HepG2 (cell line): ENCODE results near the gene NKPD1. TPM values are rescaled to one million over a fixed set of nuclear protein-coding genes. Genes with fewer than 3 reads are reported as not detected.

Source experiments
- CENPT ChIP-seq: sonication (generic); formaldehyde crosslinking; IDR thresholded peaks from 2 replicates; pipeline ENCODE4 v1.8.0; 2022; ENCODE audit warnings: low read depth, mild to moderate bottlenecking, moderate library complexity, missing genetic modification reagents
- CREM ChIP-seq, 2 experiments: sonication (generic) in 1 of 2; formaldehyde crosslinking in 1 of 2; IDR thresholded peaks; 2 replicates each; pipeline versions ENCODE4 v1.4.0 to v1.6.1; 2016 to 2020; ENCODE audit warnings: antibody characterized with exemption in 1 of 2, mild to moderate bottlenecking in 1 of 2, missing genetic modification reagents in 1 of 2
- FOXA1 ChIP-seq, 2 experiments: fragments of 450-650 bp in 1 of 2; sonication (generic) in 1 of 2; formaldehyde crosslinking in 1 of 2; IDR thresholded peaks; 2 replicates each; pipeline versions ENCODE4 v1.4.0 to v1.6.1; 2016 to 2020; ENCODE audit warnings: missing genetic modification reagents in 1 of 2
- IRF2 ChIP-seq: IDR thresholded peaks from 2 replicates; pipeline ENCODE4 v1.6.1; 2018; ENCODE audit warnings: missing genetic modification reagents, missing compliant biosample characterization
- ISX ChIP-seq: sonication (generic); formaldehyde crosslinking; conservative IDR thresholded peaks from 2 replicates; pipeline ENCODE4 v1.5.0; 2020; ENCODE audit warnings: missing genetic modification reagents
- MEIS1 ChIP-seq: sonication (generic); formaldehyde crosslinking; IDR thresholded peaks from 2 replicates; pipeline ENCODE4 v1.9.0; 2021; ENCODE audit warnings: mild to moderate bottlenecking, missing genetic modification reagents, moderate library complexity, borderline replicate concordance
- MTF1 ChIP-seq: sonication (generic); formaldehyde crosslinking; IDR thresholded peaks from 2 replicates; pipeline ENCODE4 v1.5.0; 2020; ENCODE audit warnings: missing genetic modification reagents
- NCOA2 ChIP-seq: sonication (generic); formaldehyde crosslinking; IDR thresholded peaks from 2 replicates; pipeline ENCODE4 v1.8.0; 2022; ENCODE audit warnings: inconsistent platforms
- SAP130 ChIP-seq: IDR thresholded peaks from 2 replicates; pipeline ENCODE4 v1.6.1; 2016; ENCODE audit warnings: low read depth
- SOX6 ChIP-seq, 2 experiments: fragments of 450-650 bp in 1 of 2; sonication (generic) in 1 of 2; formaldehyde crosslinking in 1 of 2; IDR thresholded peaks; 2 replicates each; pipeline versions ENCODE4 v1.4.0 to v1.6.1; 2017 to 2020; ENCODE audit warnings: antibody characterized with exemption in 1 of 2, mild to moderate bottlenecking in 1 of 2, missing genetic modification reagents in 1 of 2
- XRCC5 ChIP-seq: fragments of 200-400 bp; formaldehyde crosslinking; optimal IDR thresholded peaks from 2 replicates; pipeline ENCODE3; 2017; ENCODE audit warnings: mild to moderate bottlenecking, low read length
- ZNF10 ChIP-seq: sonication (generic); formaldehyde crosslinking; IDR thresholded peaks from 2 replicates; pipeline ENCODE4 v1.4.0; 2020; ENCODE audit warnings: mild to moderate bottlenecking, low read depth, missing genetic modification reagents, borderline replicate concordance
- ZNF543 ChIP-seq: sonication (generic); formaldehyde crosslinking; IDR thresholded peaks from 2 replicates; pipeline ENCODE4 v1.4.0; 2020; ENCODE audit warnings: mild to moderate bottlenecking, missing genetic modification reagents
- ZNF549 ChIP-seq: sonication (generic); formaldehyde crosslinking; IDR thresholded peaks from 2 replicates; pipeline ENCODE4 v1.5.0; 2020; ENCODE audit warnings: missing genetic modification reagents
- ZNF792 ChIP-seq: IDR thresholded peaks from 2 replicates; pipeline ENCODE4 v1.6.1; 2016
- polyA plus RNA-seq, 8 experiments: library from polyadenylated mRNA; depleted of rRNA in 3 of 8; stranded (reverse) in 7 of 8; unstranded in 1 of 8; fragments of >200 nt; fragmentation: Illumina TruSeq in 4 of 8; extraction: Trizol in 4 of 8; gene quantifications; 2 replicates each; pipeline versions ENCODE4 v1.2.1 to v1.2.3, GENCODE V29; 2011 to 2016; ENCODE audit warnings: low read depth in 4 of 8, missing spikeins in 1 of 8, mixed read lengths in 1 of 8; ENCODE audit not compliant: insufficient read depth in 1 of 8
- total RNA-seq, 5 experiments: library from RNA; depleted of rRNA; stranded (reverse); fragments of >200 nt; fragmentation: Illumina TruSeq; extraction: Trizol; gene quantifications; 2 replicates each; pipeline ENCODE4 v1.2.3, GENCODE V29; 2016; ENCODE audit warnings: low read depth in 1 of 5
- TF ChIP-seq, protein P1 (sequence below): sonication (generic); formaldehyde crosslinking; IDR thresholded peaks from 2 replicates; pipeline ENCODE4 v1.4.0; 2020; ENCODE audit warnings: missing genetic modification reagents, borderline replicate concordance
- TF ChIP-seq, protein P2 (sequence below): IDR thresholded peaks from 2 replicates; pipeline ENCODE4 v1.6.1; 2016
- TF ChIP-seq, protein P3 (sequence below): IDR thresholded peaks from 2 replicates; pipeline ENCODE4 v1.4.0; 2020; ENCODE audit warnings: mild to moderate bottlenecking, missing genetic modification reagents
- TF ChIP-seq, protein P4 (sequence below): sonication (generic); formaldehyde crosslinking; IDR thresholded peaks from 2 replicates; pipeline ENCODE4 v1.4.0; 2020; ENCODE audit warnings: missing genetic modification reagents, borderline replicate concordance

Gene NKPD1
- total and polyA plus RNA-seq, 2 of the 13 experiments (the other 11 are each of a cell fraction or from before 2014, with no cell fraction given), result 0.03 TPM; not detected in 1

DNA sequence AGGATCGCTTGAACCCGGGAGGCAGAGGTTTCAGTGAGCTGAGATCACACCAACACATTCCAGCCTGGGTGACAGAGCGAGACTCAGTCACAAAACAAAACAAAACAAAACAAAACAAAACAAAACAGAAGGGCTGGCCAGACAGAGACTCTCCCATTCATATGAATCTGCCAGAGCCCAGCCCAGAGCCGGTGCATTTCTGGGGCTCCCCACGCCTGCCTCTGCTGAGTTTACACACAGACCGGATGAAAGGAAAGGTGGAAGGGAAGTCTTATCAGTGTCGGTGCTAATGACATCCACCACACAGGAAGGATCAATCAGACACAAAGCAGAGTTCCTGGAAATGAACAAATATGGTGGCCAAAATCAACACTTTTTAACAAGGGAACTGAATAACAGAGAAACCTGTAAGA is 10.4 kb upstream of the NKPD1 start (continued):
- TF ChIP-seq CREM (IDR thresholded peaks at IDR 0.05) (peak; percentile 71), CREM (CRISPR knock-in tag; IDR thresholded peaks at IDR 0.05) (no peak), ISX (CRISPR knock-in tag) (no peak), SAP130 (CRISPR knock-in tag) (peak; percentile 84), SOX6 (IDR thresholded peaks at IDR 0.05) (no peak), SOX6 (CRISPR knock-in tag; IDR thresholded peaks at IDR 0.05) (peak; percentile 90), MTF1 (no peak), CENPT (no peak), ZNF549 (no peak), NCOA2 (peak; percentile 62; the same call in 1 of the 2 replicates), ZNF543 (CRISPR knock-in tag) (no peak), ZNF792 (peak; percentile 31; the same call in 1 of the 2 replicates), IRF2 (no peak), ZNF10 (CRISPR knock-in tag) (no peak), MEIS1 (CRISPR knock-in tag) (no peak), XRCC5 (no peak), FOXA1 (IDR thresholded peaks at IDR 0.05) (no peak), FOXA1 (CRISPR knock-in tag; IDR thresholded peaks at IDR 0.05) (peak; percentile 51; the same call in 1 of the 2 replicates)
- TF ChIP-seq, protein P1, sequence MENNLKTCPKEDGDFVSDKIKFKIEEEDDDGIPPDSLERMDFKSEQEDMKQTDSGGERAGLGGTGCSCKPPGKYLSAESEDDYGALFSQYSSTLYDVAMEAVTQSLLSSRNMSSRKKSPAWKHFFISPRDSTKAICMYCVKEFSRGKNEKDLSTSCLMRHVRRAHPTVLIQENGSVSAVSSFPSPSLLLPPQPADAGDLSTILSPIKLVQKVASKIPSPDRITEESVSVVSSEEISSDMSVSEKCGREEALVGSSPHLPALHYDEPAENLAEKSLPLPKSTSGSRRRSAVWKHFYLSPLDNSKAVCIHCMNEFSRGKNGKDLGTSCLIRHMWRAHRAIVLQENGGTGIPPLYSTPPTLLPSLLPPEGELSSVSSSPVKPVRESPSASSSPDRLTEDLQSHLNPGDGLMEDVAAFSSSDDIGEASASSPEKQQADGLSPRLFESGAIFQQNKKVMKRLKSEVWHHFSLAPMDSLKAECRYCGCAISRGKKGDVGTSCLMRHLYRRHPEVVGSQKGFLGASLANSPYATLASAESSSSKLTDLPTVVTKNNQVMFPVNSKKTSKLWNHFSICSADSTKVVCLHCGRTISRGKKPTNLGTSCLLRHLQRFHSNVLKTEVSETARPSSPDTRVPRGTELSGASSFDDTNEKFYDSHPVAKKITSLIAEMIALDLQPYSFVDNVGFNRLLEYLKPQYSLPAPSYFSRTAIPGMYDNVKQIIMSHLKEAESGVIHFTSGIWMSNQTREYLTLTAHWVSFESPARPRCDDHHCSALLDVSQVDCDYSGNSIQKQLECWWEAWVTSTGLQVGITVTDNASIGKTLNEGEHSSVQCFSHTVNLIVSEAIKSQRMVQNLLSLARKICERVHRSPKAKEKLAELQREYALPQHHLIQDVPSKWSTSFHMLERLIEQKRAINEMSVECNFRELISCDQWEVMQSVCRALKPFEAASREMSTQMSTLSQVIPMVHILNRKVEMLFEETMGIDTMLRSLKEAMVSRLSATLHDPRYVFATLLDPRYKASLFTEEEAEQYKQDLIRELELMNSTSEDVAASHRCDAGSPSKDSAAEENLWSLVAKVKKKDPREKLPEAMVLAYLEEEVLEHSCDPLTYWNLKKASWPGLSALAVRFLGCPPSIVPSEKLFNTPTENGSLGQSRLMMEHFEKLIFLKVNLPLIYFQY, result no peak
- TF ChIP-seq, protein P2, sequence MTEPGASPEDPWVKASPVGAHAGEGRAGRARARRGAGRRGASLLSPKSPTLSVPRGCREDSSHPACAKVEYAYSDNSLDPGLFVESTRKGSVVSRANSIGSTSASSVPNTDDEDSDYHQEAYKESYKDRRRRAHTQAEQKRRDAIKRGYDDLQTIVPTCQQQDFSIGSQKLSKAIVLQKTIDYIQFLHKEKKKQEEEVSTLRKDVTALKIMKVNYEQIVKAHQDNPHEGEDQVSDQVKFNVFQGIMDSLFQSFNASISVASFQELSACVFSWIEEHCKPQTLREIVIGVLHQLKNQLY, result peak; percentile 28; the same call in 1 of the 2 replicates
- TF ChIP-seq, protein P3, sequence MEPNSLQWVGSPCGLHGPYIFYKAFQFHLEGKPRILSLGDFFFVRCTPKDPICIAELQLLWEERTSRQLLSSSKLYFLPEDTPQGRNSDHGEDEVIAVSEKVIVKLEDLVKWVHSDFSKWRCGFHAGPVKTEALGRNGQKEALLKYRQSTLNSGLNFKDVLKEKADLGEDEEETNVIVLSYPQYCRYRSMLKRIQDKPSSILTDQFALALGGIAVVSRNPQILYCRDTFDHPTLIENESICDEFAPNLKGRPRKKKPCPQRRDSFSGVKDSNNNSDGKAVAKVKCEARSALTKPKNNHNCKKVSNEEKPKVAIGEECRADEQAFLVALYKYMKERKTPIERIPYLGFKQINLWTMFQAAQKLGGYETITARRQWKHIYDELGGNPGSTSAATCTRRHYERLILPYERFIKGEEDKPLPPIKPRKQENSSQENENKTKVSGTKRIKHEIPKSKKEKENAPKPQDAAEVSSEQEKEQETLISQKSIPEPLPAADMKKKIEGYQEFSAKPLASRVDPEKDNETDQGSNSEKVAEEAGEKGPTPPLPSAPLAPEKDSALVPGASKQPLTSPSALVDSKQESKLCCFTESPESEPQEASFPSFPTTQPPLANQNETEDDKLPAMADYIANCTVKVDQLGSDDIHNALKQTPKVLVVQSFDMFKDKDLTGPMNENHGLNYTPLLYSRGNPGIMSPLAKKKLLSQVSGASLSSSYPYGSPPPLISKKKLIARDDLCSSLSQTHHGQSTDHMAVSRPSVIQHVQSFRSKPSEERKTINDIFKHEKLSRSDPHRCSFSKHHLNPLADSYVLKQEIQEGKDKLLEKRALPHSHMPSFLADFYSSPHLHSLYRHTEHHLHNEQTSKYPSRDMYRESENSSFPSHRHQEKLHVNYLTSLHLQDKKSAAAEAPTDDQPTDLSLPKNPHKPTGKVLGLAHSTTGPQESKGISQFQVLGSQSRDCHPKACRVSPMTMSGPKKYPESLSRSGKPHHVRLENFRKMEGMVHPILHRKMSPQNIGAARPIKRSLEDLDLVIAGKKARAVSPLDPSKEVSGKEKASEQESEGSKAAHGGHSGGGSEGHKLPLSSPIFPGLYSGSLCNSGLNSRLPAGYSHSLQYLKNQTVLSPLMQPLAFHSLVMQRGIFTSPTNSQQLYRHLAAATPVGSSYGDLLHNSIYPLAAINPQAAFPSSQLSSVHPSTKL, result peak; percentile 61
- TF ChIP-seq, protein P4, sequence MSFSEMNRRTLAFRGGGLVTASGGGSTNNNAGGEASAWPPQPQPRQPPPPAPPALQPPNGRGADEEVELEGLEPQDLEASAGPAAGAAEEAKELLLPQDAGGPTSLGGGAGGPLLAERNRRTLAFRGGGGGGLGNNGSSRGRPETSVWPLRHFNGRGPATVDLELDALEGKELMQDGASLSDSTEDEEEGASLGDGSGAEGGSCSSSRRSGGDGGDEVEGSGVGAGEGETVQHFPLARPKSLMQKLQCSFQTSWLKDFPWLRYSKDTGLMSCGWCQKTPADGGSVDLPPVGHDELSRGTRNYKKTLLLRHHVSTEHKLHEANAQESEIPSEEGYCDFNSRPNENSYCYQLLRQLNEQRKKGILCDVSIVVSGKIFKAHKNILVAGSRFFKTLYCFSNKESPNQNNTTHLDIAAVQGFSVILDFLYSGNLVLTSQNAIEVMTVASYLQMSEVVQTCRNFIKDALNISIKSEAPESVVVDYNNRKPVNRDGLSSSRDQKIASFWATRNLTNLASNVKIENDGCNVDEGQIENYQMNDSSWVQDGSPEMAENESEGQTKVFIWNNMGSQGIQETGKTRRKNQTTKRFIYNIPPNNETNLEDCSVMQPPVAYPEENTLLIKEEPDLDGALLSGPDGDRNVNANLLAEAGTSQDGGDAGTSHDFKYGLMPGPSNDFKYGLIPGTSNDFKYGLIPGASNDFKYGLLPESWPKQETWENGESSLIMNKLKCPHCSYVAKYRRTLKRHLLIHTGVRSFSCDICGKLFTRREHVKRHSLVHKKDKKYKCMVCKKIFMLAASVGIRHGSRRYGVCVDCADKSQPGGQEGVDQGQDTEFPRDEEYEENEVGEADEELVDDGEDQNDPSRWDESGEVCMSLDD (CRISPR knock-in tag), result peak; percentile 65; the same call in 1 of the 2 replicates
